IMR-90 (cell line): ENCODE results near the gene TMCO1.

Experiments used
- CEBPB ChIP-seq: IDR thresholded peaks from 2 replicates; pipeline ENCODE4 v1.6.1; 2012; ENCODE audit warnings: low read depth, low read length, improper control_type of control experiment
- CHD1 ChIP-seq: IDR thresholded peaks from 2 replicates; pipeline ENCODE4 v1.6.1; 2012; ENCODE audit warnings: low read depth, low read length, improper control_type of control experiment
- NFE2L2 ChIP-seq: fragments of 150-350 bp; IDR thresholded peaks from 2 replicates; pipeline ENCODE4 v1.6.1; 2016; ENCODE audit warnings: low read depth, mild to moderate bottlenecking, low read length
- POLR2A ChIP-seq: IDR thresholded peaks from 2 replicates; pipeline ENCODE4 v1.6.1; 2012; ENCODE audit warnings: mild to moderate bottlenecking, low read depth, low read length
- RAD21 ChIP-seq: IDR thresholded peaks from 2 replicates; pipeline ENCODE4 v1.6.1; 2012; ENCODE audit warnings: low read length, improper control_type of control experiment
- TF ChIP-seq, protein P1 (sequence below): conservative IDR thresholded peaks from 2 replicates; pipeline ENCODE4 v1.5.1; 2012; ENCODE audit warnings: mild to moderate bottlenecking, low read depth, low read length, improper control_type of control experiment

- TF ChIP-seq, protein P1, sequence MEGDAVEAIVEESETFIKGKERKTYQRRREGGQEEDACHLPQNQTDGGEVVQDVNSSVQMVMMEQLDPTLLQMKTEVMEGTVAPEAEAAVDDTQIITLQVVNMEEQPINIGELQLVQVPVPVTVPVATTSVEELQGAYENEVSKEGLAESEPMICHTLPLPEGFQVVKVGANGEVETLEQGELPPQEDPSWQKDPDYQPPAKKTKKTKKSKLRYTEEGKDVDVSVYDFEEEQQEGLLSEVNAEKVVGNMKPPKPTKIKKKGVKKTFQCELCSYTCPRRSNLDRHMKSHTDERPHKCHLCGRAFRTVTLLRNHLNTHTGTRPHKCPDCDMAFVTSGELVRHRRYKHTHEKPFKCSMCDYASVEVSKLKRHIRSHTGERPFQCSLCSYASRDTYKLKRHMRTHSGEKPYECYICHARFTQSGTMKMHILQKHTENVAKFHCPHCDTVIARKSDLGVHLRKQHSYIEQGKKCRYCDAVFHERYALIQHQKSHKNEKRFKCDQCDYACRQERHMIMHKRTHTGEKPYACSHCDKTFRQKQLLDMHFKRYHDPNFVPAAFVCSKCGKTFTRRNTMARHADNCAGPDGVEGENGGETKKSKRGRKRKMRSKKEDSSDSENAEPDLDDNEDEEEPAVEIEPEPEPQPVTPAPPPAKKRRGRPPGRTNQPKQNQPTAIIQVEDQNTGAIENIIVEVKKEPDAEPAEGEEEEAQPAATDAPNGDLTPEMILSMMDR = no peak
- no peak for TF ChIP-seq POLR2A
- TF ChIP-seq RAD21 = no peak
- no peak for TF ChIP-seq CEBPB
- no peak for TF ChIP-seq CHD1
- TF ChIP-seq NFE2L2 = no peak
Observed at GRCh38 chr1:165726169-165726568, 42.5 kb downstream of the TMCO1 start.
